Stimulated activated CD8-positive, alpha-beta memory T cell treated with anti-CD3 and anti-CD28 coated beads, Interleukin-15, amount 100 ng/mL, for 48 hours (primary cell): ENCODE measurements around the gene CDX1.

Source experiments
- DNase-seq, 2 donors: peaks; one replicate each; pipeline ENCODE4 v3.0.0-alpha.2; 2020; ENCODE audit warnings: low read depth in 2 of 2

CDX1 gene

DNA sequence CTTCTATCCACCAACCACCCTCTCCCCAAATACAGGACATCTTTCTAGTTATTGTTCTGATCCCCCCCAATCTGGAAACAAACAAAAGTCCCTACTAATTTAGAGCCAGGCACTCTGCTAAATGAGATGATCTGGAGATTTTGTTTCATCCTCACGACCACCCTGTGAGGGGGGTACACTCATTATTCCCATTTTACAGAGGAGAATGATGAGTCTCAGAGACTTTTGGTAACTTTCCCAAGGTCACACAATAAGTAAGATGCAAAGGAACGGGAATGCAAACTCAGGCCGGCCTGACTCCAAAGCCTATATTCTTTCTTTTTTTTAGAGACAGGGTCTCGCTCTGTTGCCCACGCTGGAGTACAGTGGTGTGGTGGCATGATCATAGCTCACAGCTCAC is 20.3 kb upstream of the CDX1 start:
- DNase-seq = no peak

DNA sequence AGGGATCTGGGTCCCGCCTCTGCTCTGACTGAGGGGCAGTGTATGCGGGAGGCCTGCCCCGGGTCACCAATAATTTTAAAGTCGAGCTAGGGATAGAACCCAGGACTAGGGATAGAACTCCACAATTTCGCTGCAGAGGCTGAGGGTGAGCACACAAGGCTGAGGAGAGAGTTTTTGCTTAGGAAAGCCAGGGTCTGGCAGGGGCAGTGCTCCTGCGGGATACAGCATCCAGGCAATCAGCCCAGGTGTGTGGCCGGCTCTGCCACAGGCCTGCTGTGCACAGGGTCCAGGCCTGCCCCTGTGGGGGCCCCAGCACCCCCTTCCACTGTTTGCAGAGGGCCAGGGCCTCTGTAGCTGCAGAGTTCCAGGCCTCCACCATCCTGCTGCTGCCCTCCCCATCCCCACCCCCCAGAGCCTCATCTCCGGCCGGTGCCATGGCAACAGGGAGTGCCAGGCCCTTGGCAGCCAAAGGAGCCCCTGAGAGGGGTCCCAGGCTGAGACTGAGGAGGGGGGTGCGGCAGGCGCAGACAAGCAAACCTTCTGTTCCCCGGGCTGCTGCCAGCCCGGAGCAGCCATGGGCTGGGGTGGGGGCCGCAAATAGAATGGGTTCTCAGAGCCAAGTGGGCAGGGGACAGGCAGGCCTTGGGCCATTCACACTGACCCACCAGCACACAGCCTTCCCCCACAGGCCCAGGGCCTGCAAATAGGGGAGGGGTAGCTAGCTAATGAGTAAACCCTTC is 19.5 kb upstream of the CDX1 start:
- DNase-seq = no peak

DNA sequence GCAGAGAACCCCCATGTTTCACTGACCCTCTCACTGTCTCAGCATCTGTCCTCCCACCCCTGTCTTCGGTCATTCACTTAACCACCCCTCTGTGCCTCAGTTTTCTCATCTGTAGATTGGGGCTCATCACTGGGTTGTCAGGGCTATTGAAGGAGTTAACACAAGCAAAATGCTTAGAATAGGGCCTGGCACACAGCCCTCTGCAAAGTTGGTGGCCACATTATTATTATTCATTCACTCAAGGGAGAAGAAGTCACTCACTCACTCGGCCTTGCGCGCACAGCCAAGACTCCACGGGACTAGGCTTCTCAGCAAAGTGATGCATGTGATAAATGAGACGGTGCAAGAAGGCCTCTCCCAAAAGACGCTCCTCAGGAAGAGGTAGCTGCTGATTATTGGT is 18.9 kb upstream of the CDX1 start:
- no peak for DNase-seq

DNA sequence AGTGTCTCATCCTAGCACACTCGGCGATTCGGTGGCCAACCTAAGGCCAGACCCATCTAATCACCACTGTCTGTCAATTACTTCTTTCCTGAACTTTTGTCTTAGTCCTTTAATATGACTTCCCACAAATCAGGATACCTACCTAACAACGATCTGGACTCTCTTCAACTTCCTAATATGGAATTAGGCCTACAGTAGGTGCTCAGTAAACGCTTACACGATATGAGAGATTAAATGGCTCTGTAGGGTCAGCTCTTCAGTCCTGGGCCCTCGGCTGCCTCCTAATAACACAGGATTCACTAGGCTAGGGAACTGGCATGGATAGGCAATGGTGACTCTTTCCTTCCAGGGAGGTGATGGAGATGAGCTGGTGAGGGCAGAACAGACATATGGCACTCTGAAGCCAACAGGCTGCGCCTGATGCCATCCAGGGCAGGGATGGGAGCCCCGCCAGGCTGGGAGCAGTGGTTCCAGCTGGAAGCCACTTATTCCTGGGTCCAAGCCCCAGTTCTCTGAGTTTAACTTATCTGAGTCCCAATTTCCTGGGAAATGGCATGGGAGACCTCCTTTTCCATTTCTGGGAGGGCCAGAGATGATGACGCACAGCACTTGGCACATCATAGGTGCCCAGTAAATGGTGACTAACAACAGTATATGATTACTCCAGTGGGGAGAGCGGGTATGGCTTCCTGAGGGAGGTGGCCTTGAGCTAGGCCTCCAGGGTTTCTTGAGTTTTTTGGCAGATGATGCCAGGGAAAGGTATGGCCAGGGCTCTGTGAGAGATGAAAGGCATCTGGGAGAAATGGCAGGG is 18.3 kb upstream of the CDX1 start:
- no peak for DNase-seq

DNA sequence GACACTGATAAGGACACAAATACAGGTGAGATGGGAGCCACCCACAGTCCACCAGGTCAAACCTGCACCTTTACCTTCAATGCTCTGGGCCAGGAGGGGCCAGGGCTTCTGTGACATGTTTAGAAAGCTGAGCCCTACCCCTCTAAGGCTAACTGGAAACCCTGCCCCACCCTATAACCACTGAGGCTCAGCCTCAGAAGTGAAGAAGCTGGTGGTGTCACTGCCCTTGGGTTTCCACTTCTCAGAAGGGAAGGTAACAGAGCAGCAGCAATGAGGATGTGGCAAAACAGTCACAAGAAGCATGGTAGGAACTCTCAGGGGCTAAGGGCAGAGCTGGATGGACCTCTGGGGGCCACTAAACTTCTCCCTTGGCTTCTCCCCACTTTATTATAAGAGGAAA is 17.0 kb upstream of the CDX1 start:
- no peak for DNase-seq

DNA sequence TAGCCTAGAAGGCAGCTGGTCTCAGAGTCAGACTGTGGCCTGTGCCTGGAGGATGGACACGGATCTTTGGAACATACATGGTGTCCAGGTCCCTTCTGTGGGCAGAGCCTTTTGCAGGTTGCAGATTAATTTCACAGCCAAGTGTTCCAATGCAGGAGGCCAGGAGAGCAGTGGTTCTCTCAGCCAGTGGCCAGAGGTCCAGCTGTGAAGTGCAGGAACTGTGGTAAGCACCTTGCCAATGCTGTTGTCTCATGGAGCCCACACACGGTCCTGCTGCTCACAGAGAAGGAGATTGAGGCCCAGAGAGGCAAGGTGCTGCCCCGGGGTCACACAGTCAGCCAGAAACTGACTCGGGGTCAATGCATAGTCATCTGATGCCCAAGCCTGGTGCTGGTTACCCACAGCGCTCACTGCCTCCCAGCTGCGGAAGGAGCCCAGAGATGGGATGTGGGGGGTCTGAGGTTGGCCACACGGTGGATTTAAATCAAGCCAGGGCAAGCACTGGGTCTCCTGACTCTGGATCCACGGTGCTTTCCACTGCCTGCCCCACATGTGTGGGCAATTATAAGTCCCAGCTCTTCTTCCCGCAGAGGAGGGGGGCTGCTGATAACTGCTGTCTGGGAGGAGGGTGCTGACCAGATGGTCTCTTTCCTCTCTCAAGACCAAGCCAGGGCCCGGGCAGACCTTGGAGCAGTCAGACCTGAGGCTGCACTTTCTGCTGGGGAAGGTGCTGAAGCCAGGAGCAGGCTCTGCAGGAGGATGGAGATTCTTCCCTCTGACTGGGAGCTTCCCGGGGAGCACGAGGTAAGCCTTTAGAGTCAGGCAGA is 13.7 kb upstream of the CDX1 start:
- DNase-seq = no peak

DNA sequence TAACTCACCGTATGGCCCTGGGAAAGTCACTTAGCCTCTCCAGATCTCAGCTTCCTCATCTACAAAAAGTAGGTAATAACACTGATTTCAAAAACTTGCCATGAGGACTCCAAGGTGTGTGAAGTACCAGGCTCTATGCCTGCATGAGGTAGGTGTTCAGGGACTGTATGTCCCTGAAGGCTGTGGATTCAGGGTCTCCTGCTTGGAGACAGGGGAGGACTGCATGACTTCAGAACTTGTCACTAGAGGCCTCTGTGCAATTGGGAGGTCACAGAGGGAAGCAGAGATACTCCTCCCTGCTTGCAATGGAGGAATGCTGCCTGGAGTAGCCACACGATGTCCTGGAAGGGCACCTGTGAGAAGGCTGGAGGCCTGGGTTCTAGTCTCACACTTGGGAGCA is 13.1 kb upstream of the CDX1 start:
- DNase-seq = no peak

DNA sequence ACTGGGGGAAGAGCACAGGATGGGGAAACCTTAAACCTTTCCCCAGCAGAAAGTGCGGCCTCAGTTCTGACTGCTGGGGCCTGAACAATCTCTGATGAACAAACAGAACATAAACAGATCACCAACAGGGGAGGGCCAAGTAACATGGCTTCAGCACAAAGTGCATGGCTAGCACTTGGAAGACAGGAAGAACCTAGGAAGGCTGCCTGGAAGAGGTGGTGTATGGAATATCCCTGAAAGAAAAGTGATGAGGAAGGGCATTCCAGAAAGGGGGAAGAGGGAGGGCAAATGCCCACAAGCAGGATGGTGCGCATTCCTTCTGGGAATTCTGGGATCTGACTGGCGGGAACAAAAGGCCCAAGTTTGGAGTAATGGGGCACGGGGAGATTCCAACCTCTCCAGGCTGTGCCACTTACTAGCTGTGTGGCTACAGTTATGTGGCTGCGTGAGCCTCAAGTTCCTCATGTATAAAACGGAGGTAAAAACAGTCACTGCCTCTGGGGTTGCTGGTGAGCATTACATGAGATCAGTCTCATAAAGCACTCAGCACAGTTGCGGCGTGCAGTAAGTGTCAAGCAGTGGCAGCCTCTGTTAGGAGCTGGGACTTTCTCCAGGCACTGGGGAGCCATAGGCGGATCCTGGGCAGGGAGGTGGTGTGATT is 12.5 kb upstream of the CDX1 start:
- no peak for DNase-seq

DNA sequence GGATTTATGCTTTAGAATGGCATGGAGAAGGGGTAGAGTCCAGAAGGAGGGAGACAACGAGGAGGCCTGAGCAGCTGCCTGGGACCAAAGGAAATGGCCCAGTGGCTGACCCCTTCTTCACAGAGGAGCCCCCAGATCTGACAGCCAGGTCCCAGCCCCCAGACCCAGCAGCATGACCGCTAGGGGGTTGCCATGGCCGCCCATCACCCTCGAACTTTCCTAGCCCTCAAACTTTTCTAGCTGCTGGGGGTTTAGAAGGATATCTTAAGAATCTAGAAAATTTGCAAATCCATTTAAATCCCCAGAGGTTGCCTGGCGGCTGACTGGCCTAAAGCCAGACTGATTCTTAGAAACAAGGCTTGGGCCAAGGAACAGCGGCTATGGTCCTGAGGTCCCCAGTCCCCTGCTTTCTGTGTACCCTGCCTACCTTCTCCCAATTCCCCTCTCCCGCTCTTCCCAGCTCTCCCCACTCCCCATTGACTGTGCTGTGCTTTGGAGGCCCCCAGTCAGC is 11.9 kb upstream of the CDX1 start:
- DNase-seq = no peak

DNA sequence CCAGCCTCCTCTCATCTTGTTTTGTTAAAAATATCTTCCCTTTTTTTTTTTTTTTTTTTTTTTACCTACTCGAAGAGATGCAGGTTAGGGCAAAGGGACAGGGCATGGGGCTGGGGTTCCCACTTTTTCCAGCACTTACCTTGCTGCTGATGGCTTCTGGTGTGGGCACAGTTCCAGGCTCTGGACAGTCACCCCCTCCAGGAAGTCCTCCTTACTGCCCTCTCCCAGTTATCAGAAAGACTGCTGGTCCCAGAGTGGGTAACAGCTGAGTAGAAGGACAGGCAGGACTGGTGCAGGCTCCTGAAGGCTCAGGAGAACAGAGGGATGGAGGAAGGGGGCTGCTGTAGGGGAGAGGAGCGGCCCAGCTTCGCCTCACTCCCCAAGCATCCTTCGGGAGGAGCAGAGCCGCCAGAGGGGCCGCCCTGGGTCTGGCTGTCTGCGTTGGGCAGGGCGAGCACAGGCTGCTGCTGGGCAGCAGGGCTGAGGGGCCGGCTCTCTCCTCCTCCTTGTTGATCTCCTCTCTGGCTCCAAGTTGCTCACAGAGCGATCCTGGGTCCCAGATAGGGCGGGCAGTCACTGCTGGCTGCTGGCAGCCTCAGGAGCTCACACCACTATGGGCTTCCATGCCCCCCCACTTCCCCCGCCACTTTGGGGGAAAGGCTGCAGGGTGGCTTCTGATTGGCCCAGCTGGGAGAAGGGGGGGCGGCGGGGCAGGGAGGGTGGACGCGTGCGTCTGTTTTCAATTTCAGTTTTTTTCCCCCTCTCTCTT is 11.1 kb upstream of the CDX1 start, which contains the start of gene PDGFRB:
TSS of gene PDGFRB (minus strand) at position 588 of the 769 bp plus-strand sequence. CDS start 18,798 bp downstream, outside the sequence.
- DNase-seq = peak; percentile 28 to 29

DNA sequence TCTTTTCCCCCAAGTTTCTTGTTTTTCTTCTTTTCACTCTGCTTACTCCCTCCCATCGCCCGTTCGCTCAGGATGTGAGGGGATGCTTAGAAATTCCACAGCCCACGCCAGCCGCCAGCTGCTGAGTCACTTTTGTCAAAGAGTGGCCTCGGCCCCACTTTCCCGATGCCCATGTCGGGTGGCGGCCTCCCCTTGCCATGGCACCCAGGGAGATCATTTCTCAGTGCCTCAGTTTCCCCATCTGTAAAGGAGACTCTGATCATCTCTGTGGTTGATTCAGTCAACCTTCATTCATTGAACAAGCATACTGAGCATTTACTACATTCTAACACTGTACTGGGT is 10.6 kb upstream of the CDX1 start:
- no peak for DNase-seq

DNA sequence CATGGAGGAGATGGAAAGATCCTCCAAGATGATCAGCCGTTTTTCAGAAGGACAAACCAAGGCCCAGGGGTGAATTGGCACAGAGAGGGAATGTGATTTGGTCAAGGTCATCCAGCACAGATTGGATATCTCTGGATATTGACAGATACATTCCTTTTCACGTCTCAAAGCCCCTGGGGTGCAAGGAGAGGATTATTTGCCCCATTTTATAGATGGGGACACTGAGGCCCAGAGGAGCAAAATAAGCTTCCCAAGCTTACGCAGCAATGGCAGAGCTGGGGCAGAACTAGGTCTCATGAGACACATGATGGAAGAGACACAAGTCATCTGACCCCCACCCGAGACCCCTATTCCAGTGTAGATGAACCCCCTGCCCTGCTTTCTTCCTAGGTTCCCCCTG is 10.0 kb upstream of the CDX1 start:
- DNase-seq = no peak

DNA sequence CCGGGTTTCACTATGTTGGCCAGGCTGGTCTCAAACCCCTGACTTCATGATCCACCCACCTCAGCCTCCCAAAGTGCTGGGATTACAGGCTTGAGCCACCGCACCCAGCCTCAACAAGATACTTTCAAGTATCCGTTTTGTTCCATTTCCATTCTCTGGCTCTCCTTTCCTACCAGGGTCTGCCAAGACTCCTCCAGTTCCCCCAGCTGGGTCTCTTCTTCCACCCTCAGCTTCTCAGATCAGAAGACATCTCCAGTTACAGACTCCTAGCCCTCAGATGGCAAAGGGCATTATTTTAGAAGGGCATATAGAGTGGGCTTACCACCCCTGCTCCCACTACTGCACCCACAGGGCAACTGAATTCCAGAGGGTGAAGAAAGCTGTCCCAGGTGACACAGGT is 9.4 kb upstream of the CDX1 start:
- DNase-seq = no peak

DNA sequence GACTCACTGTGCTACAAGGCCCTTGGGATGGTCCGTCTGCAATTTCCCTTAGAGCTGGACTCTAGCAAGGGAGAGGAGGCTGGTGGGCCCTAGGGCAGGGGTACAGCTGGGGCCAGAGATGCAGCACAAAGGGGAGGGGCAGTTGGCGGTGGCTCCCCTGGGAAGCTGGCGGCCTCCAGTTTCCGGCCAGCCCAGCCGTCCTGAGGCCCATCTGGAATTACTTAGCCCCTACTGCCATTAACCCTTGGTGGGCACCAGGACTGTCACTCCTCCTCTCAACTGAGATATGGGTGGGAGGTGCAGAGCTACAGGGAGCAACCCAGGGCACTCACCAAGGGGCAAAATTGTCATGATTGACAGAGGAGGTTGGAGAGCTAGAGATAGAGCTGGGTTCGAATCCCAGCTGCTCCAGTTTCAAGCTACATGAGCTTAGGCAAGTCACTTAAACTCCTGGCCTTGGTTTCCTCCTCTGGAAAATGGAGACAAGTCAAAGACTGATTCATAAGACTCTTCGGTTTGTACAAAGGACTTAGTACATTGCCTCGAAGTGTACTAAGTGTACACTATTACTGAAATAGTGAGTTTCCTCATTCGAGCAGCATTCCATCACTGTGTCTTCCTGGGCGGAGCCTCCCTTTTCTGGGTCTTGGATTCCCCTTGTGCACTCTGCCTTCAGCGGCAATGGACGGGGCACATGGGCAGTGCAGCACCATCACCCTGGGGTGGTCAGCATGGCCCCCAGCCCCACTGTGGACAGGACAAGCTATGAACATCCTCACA is 8.2 kb upstream of the CDX1 start:
- no peak for DNase-seq

DNA sequence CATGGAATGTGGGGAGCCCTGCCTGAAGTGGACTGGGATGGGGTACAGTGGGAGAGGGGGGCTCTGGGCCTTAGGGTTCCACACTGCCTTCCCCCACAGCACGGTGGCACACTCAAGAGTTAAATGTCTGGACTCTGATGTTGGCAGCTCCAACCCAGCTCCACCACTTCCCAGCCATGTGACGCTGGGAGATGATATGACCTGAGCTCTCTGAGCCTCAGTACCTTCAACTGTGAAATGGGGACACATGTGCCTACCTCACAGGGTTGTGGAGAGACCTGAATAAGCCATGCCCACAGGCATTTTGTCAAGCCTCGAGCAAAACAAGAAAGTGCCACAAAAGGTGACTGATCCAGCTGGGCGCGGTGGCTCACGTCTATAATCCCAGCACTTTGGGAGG is 7.5 kb upstream of the CDX1 start:
- no peak for DNase-seq

DNA sequence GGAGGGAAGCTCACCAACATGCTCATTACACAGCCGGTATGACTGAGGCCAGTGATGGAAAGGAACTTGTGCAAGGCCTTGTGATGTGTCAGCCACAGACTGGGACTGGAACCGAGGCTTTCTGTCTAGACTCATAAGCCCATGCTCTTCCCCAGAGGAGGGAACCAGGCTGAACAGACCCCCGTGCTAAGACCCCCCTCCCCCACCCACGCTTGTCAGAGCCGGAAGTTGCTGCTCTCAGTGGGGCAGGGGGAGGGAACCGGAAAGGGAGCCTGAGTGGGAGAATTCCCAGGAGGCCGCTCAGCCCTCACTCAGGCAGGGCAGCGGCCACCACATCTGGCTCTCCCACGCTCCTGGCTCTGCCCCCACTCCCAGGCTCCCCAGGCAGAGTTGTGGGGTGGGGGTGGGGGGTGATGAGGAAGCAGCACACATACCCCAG is 6.8 kb upstream of the CDX1 start:
- no peak for DNase-seq

DNA sequence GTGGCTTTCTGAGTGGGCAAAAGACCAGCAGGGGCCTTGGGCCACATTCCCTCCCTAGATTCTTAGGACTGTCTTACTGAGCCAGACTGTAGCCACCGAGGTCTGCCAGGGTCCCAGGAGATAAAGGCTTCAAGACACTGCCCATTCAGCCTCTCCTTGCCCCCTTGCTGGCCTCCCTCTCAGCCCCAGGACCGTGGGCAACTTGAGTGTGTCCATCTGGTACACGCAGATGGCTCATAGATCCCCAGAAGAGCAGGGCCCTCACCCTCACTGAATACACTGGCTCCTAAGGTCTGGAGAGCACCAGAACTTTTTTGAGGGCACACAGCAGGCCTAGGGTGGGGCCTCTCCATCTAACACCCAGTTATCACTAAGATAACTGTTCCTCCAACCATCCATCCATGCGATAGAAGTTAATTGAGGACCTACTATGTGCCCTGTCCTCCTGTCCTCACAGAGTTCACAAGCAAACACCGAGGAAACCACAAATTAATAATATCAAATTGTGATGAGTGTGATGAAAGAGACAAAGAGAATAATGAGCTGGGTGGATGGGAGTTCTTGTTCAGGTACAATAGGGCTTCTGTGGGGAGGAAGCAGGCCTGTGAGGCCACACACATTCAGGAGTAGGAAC is 6.0 kb upstream of the CDX1 start:
- no peak for DNase-seq

DNA sequence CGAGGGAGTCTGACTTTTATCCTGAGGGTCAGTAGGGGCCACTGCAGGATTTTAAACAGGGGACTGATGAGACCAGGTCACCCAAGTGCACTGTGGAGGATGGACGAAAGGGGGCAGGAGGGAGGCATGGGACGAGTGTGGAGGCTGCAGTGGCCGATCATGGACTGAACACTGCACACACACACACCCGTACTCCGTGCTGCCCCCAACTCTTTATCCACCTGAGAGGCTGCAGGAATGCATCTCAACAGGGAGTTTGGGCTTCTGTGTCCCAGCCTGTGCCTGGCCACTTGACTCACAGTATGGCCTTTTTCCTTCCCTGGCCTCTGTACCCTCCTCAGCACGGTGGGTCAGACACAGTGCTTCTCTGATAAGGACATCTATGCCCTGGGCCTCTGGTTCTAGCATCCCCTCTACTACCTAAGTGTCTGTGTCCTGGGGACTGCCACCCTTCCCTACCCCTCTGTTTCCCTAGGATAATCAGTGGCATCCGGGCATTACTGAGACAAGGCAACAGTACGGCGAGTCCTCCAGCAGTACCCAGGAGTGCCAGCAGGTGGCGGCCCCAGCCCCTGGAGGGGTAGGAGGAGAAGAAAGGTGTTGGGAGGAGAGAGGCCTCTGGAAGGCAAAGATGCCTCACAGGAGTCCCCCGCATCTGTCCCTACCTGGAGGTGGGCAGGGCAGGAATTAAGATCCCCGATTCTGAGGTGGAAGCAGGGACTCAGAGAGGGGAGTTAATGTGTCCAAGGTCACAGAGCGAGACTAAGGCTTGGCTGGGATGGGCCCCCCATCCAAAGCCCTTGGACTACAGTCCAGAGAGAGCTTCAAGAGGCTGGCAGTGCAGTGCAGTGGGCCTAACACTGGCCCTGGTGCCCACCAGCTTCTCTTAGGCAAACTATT is 5.1 kb upstream of the CDX1 start:
- peak; percentile 46 to 58 for DNase-seq

DNA sequence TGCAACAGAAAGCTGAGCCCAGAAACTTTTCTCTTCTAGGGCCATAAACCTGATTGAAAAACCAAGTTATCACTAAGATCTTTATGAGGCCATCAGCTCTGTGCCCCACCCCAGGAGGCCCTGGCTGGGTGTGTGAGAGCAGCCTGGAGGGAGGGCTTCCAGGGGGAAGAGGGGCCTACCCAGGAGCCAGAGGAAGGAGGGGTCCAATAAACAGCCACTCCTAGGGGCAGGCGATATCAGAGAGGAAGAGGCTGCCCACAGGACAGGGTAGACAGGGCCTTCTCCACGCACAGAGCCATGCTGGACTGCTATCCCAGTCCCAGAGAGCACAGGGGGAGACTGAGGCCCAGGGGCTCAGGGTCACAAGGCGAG is 4.5 kb upstream of the CDX1 start:
- DNase-seq = no peak
